Epithelial cell of esophagus (primary cell): Measurements from ENCODE around the gene GPR61.

ENCODE experiments used
- DNase-seq: peaks from one replicate; pipeline ENCODE4 v3.0.0; 2010; ENCODE audit warnings: low read depth
- H3K4me3 ChIP-seq: 2 replicates; pipeline ENCODE4 v1.5.1; 2011; ENCODE audit warnings: mild to moderate bottlenecking, low read length, control low read depth
- CTCF ChIP-seq: IDR thresholded peaks from 2 replicates; pipeline ENCODE4 v1.5.1; 2011; ENCODE audit warnings: low read depth, mild to moderate bottlenecking, low read length, control low read depth, inconsistent platforms; ENCODE audit not compliant: insufficient read depth; ENCODE audit errors: missing control alignments

The GPR61 gene

GRCh38 chr1:109539676-109540075 is at the start of gene GPR61:
Gene GPR61, plus strand, starts transcription at chr1:109539872. Its CDS starts 3,151 bp downstream, at chr1:109543023.
- no peak within 1 kb of the TSS for H3K4me3 ChIP-seq
- no peak for DNase-seq
- no peak for TF ChIP-seq CTCF

- TF ChIP-seq CTCF = peak; percentile 90
- peak; percentile 72 for DNase-seq
- H3K4me3 ChIP-seq = no peak overlapping the region
Measured at GRCh38 chr1:109490029-109490933, 49.4 kb upstream of the GPR61 start.

GRCh38 chr1:109490934-109491302 is 48.8 kb upstream of the GPR61 start:
- H3K4me3 ChIP-seq = no peak overlapping the region
- TF ChIP-seq CTCF = no peak
- no peak for DNase-seq

- H3K4me3 ChIP-seq = no peak overlapping the region
- no peak for TF ChIP-seq CTCF
- DNase-seq = no peak
Measured at GRCh38 chr1:109491372-109491771, 48.3 kb upstream of the GPR61 start.

GRCh38 chr1:109492779-109493178 is 46.9 kb upstream of the GPR61 start:
- no peak overlapping the region for H3K4me3 ChIP-seq
- TF ChIP-seq CTCF = no peak
- DNase-seq = no peak

- no peak for DNase-seq
- peak overlapping the region; percentile 96 for H3K4me3 ChIP-seq
- TF ChIP-seq CTCF = no peak
Measured at GRCh38 chr1:109493227-109493626, 46.4 kb upstream of the GPR61 start.
